GM12878 (cell line): Measurements from ENCODE around the gene FLT1. TPM values are rescaled to one million over a fixed set of nuclear protein-coding genes. Genes with fewer than 3 reads are reported as not detected.

Experiments
- ATF7 ChIP-seq: fragments of 450-650 bp; IDR thresholded peaks from 2 replicates; pipeline ENCODE4 v1.6.1; 2016; ENCODE audit warnings: low read depth, mild to moderate bottlenecking
- BCL3 ChIP-seq: IDR thresholded peaks from 2 replicates; pipeline ENCODE4 v1.6.1; 2011; ENCODE audit warnings: borderline replicate concordance, low read depth, mild to moderate bottlenecking, moderate library complexity, low read length; ENCODE audit not compliant: insufficient read depth, poor library complexity, severe bottlenecking
- BHLHE40 ChIP-seq, 2 experiments: fragments of 450-650 bp in 1 of 2; IDR thresholded peaks; 2 replicates each; pipeline ENCODE4 v1.6.1; 2011 to 2017; ENCODE audit warnings: low read depth in 2 of 2, borderline replicate concordance in 1 of 2, improper control_type of control experiment in 1 of 2, low read length in 1 of 2, mild to moderate bottlenecking in 1 of 2
- BRCA1 ChIP-seq: IDR thresholded peaks from 2 replicates; pipeline ENCODE4 v1.6.1; 2011; ENCODE audit warnings: low read depth, low read length, improper control_type of control experiment
- CBFB ChIP-seq: IDR thresholded peaks from 2 replicates; pipeline ENCODE4 v1.6.1; 2016; ENCODE audit warnings: antibody characterized with exemption, low read depth
- CEBPB ChIP-seq, 2 experiments: fragments of 150-350 bp in 1 of 2; IDR thresholded peaks; 2 replicates each; pipeline ENCODE4 v1.6.1; 2012 to 2014; ENCODE audit warnings: low read depth in 2 of 2, low read length in 2 of 2, borderline replicate concordance in 1 of 2, inconsistent platforms in 1 of 2
- CREM ChIP-seq: IDR thresholded peaks from 2 replicates; pipeline ENCODE4 v1.6.1; 2014; ENCODE audit warnings: antibody characterized with exemption, low read depth
- GABPA ChIP-seq: IDR thresholded peaks from 2 replicates; pipeline ENCODE4 v1.6.1; 2014; ENCODE audit warnings: antibody characterized with exemption, low read depth, mild to moderate bottlenecking, inconsistent platforms
- IKZF1 ChIP-seq: fragments of 450-650 bp; conservative IDR thresholded peaks from 2 replicates; pipeline ENCODE4 v1.6.1; 2017; ENCODE audit warnings: antibody characterized with exemption, mild to moderate bottlenecking
- IRF4 ChIP-seq: IDR thresholded peaks from 2 replicates; pipeline ENCODE4 v1.6.1; 2011; ENCODE audit warnings: low read depth, low read length
- MAX ChIP-seq: IDR thresholded peaks from 2 replicates; pipeline ENCODE4 v1.6.1; 2012; ENCODE audit warnings: low read depth, low read length, improper control_type of control experiment
- MTA2 ChIP-seq: fragments of 450-650 bp; IDR thresholded peaks from 2 replicates; pipeline ENCODE4 v1.6.1; 2016; ENCODE audit warnings: low read depth, mild to moderate bottlenecking, moderate library complexity
- NBN ChIP-seq: fragments of 450-650 bp; IDR thresholded peaks from 2 replicates; pipeline ENCODE4 v1.6.1; 2016
- NFIC ChIP-seq: IDR thresholded peaks from 2 replicates; pipeline ENCODE4 v1.6.1; 2012; ENCODE audit warnings: low read depth, mild to moderate bottlenecking, inconsistent platforms, low read length, moderate library complexity
- PAX5 ChIP-seq: IDR thresholded peaks from 2 replicates; pipeline ENCODE4 v1.6.1; 2011; ENCODE audit warnings: low read depth, low read length, borderline replicate concordance
- POLR2AphosphoS5 ChIP-seq: IDR thresholded peaks from 2 replicates; pipeline ENCODE4 v1.6.1; 2011; ENCODE audit warnings: mild to moderate bottlenecking, low read length, inconsistent platforms
- RELB ChIP-seq: fragments of 450-650 bp; IDR thresholded peaks from 2 replicates; pipeline ENCODE4 v1.6.1; 2017; ENCODE audit warnings: low read depth, mild to moderate bottlenecking, moderate library complexity
- RUNX3 ChIP-seq: IDR thresholded peaks from 2 replicates; pipeline ENCODE4 v1.6.1; 2012; ENCODE audit warnings: low read length, inconsistent platforms
- SKIL ChIP-seq: fragments of 450-650 bp; IDR thresholded peaks from 2 replicates; pipeline ENCODE4 v1.6.1; 2017; ENCODE audit warnings: mild to moderate bottlenecking, low read depth, inconsistent platforms; ENCODE audit not compliant: poor library complexity, severe bottlenecking
- ZBTB40 ChIP-seq: fragments of 450-650 bp; IDR thresholded peaks from 2 replicates; pipeline ENCODE4 v1.6.1; 2016; ENCODE audit warnings: mild to moderate bottlenecking, moderate library complexity, borderline replicate concordance
- ZNF207 ChIP-seq: fragments of 450-650 bp; IDR thresholded peaks from 2 replicates; pipeline ENCODE4 v1.6.1; 2014; ENCODE audit warnings: antibody characterized with exemption, mild to moderate bottlenecking, borderline replicate concordance
- ZNF274 ChIP-seq: IDR thresholded peaks from one replicate; pipeline ENCODE4 v1.8.0; 2011; ENCODE audit not compliant: insufficient read length, insufficient read depth
- polyA plus RNA-seq, 11 experiments: library from polyadenylated mRNA; depleted of rRNA in 4 of 11; unstranded in 6 of 11; stranded (reverse) in 5 of 11; fragments of >200 nt; fragmentation: Nextera tagmentation in 4 of 11; fragmentation: Illumina TruSeq in 1 of 11; extraction: Ambion mirVana in 4 of 11; extraction: Trizol in 1 of 11; gene quantifications; 1 replicate in 1 of 11; 2 replicates in 10 of 11; pipeline versions ENCODE4 v1.2.1 to v1.2.3, GENCODE V29; 2011 to 2016; ENCODE audit warnings: inconsistent platforms in 2 of 11, missing spikeins in 2 of 11, low read depth in 1 of 11
- total RNA-seq, 4 experiments: library from RNA; depleted of rRNA in 3 of 4; stranded (reverse); fragments of >200 nt in 3 of 4; fragmentation: Illumina TruSeq in 1 of 4; extraction: Trizol in 1 of 4; gene quantifications; 2 replicates each; pipeline versions ENCODE4 v1.2.1 to v1.2.3, GENCODE V29; 2013 to 2021

Gene FLT1
- total and polyA plus RNA-seq, 10 of the 15 experiments (the other 5 are each of a cell fraction or from before 2014, with no cell fraction given), result 0.55 to 5.6 (median 0.84) TPM

DNA sequence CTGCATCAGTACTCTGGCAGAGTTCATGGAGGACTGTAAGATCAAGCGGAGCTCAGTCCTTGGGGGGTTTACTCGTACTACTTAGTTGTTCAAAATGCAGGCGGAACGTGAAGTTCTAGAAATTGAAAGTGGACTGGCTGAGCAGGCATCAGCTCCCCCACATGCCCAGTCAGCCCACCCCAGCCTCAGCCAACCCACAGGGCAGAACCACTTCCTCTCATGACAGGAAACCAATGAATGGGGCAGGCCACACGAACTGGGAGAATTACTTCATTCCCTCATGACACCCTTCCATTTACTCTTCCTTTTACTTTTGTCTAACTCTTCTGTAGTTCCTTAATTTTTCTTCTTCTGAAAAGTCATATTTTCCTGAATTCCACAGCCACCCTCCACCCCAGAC, 71.9 kb downstream of the FLT1 start (continued):
- TF ChIP-seq CEBPB (IDR thresholded peaks at IDR 0.05; ENCODE audit: borderline replicate concordance in 1 of 2, low read depth in 2 of 2, low read length in 2 of 2) (no peak), NBN (0 out of 2 replicates have a peak, but pooled peaks have one; percentile 64), MAX (no peak), PAX5 (peak; percentile 83), ZBTB40 (peak; percentile 46; the same call in 1 of the 2 replicates), ATF7 (peak; percentile 85), SKIL (peak; percentile 20), MTA2 (peak; percentile 37; the same call in 1 of the 2 replicates), BCL3 (peak; percentile 60), IRF4 (0 out of 2 replicates have a peak, but pooled peaks have one; percentile 20), NFIC (peak; percentile 53; the same call in 1 of the 2 replicates), IKZF1 (peak; percentile 50; the same call in 1 of the 2 replicates), CREM (peak; percentile 48; the same call in 1 of the 2 replicates), BRCA1 (no peak), POLR2AphosphoS5 (no peak), RUNX3 (peak; percentile 92), BHLHE40 (IDR thresholded peaks at IDR 0.05; ENCODE audit: borderline replicate concordance in 1 of 2, low read depth in 2 of 2, low read length in 1 of 2) (peak; percentile 75 to 76), GABPA (peak; percentile 68), ZNF207 (no peak), RELB (peak; percentile 52; the same call in 1 of the 2 replicates), ZNF274 (no peak), CBFB (peak; percentile 63; the same call in 1 of the 2 replicates)
